SU-DHL-6 (cell line): ENCODE results near the gene WSCD2.

ENCODE experiments used
- H2AFZ ChIP-seq: fragments of 200-600 bp; sonication (generic); 2 replicates; pipeline ENCODE4 v1.6.1; 2014; ENCODE audit warnings: low read depth, mild to moderate bottlenecking, moderate library complexity, mixed read lengths, antibody characterized with exemption, low read length; ENCODE audit not compliant: severe bottlenecking
- H3F3A ChIP-seq: fragments of 200-600 bp; shearing (Covaris generic); 2 replicates; pipeline ENCODE4 v1.6.0; 2016; ENCODE audit warnings: antibody characterized with exemption, mild to moderate bottlenecking; ENCODE audit not compliant: insufficient read depth
- H3K27ac ChIP-seq: fragments of 200-600 bp; sonication (generic); 2 replicates; pipeline ENCODE4 v1.5.1; 2016; ENCODE audit warnings: low read depth, mild to moderate bottlenecking, low read length, moderate library complexity, mixed read lengths
- H3K27me3 ChIP-seq: fragments of 200-600 bp; sonication (generic), shearing (Covaris generic); 2 replicates; pipeline ENCODE4 v1.6.0; 2014; ENCODE audit warnings: mild to moderate bottlenecking, low read length
- H3K36me3 ChIP-seq: fragments of 200-600 bp; sonication (generic); 2 replicates; pipeline ENCODE4 v1.6.1; 2014; ENCODE audit warnings: mild to moderate bottlenecking, low read length, mixed read lengths
- H3K4me2 ChIP-seq: fragments of 300-600, 200-600 bp; shearing (Covaris generic), sonication (generic); 2 replicates; pipeline ENCODE4 v1.6.0; 2014; ENCODE audit warnings: low read length, low read depth, mild to moderate bottlenecking; ENCODE audit not compliant: poor library complexity, severe bottlenecking
- H3K4me3 ChIP-seq: fragments of 200-600 bp; sonication (generic); 2 replicates; pipeline ENCODE4 v1.5.1; 2014; ENCODE audit warnings: antibody characterized with exemption, low read length, mild to moderate bottlenecking, mixed read lengths; ENCODE audit not compliant: insufficient read depth, poor library complexity, severe bottlenecking
- H3K79me2 ChIP-seq: fragments of 200-600 bp; sonication (generic); 2 replicates; pipeline ENCODE4 v1.6.1; 2014; ENCODE audit warnings: mild to moderate bottlenecking, low read length, moderate library complexity; ENCODE audit not compliant: insufficient read depth
- H3K9ac ChIP-seq: fragments of 200-600 bp; sonication (generic); 2 replicates; pipeline ENCODE4 v1.7.0; 2014; ENCODE audit warnings: mild to moderate bottlenecking, low read length
- H3K9me2 ChIP-seq: fragments of 200-600 bp; sonication (generic); replicated peaks from 2 replicates; pipeline ENCODE4 v1.6.1; 2014; ENCODE audit warnings: low read length; ENCODE audit not compliant: insufficient read depth
- H3K9me3 ChIP-seq: fragments of 200-600 bp; sonication (generic); 2 replicates; pipeline ENCODE4 v1.6.1; 2014; ENCODE audit warnings: low read length, mixed read lengths; ENCODE audit not compliant: insufficient read depth
- H4K20me1 ChIP-seq: fragments of 200-600 bp; sonication (generic); 2 replicates; pipeline ENCODE4 v1.6.1; 2014; ENCODE audit warnings: low read depth, mild to moderate bottlenecking, antibody characterized with exemption, low read length, moderate library complexity, mixed read lengths
- CTCF ChIP-seq: fragments of 200-600 bp; sonication (generic); IDR thresholded peaks from one replicate; pipeline ENCODE4 v1.5.1; 2017; ENCODE audit warnings: antibody characterized with exemption, mild to moderate bottlenecking, low read length, moderate library complexity; ENCODE audit not compliant: insufficient read depth, poor library complexity, severe bottlenecking
- EZH2phosphoT487 ChIP-seq: fragments of 200-600 bp; sonication (generic), shearing (Covaris generic); conservative IDR thresholded peaks from 2 replicates; pipeline ENCODE4 v1.6.1; 2018; ENCODE audit warnings: mild to moderate bottlenecking, antibody characterized with exemption, low read length, moderate library complexity, mixed read lengths

Gene WSCD2

DNA sequence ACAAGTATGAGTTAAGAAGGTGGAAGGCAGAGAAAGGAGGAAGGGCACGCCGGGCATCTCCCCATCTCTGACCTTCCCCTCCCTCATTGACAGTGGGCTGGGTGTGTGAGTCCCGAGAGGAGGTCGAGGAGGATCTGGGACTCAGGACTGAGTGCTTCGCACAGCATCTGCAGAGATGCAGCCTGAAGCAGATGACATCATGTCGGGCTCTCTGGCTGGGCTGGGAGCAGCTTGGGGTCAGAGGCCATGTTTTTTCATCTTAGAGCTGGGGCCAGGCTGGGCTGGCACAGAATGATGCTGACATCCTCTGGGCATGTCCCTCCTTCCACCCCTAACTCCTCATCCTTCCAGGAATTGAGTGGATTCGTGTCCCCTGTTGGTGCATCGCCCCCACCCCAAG lies 166.6 kb downstream of the WSCD2 start:
- Histone ChIP-seq H3K9ac (no peak overlapping the region), H3K27me3 (no peaks in the 10 kb centered on the region), H3K9me2 (no peaks in the 10 kb centered on the region), H3K27ac (no peak overlapping the region), H3K9me3 (no peaks in the 10 kb centered on the region), H3K79me2 (no peaks in the 10 kb centered on the region), H3K36me3 (no peaks in the 10 kb centered on the region), H4K20me1 (no peaks in the 10 kb centered on the region), H3F3A (no peaks in the 10 kb centered on the region), H2AFZ (no peak overlapping the region), H3K4me3 (no peak overlapping the region), H3K4me2 (no peak overlapping the region)
- TF ChIP-seq EZH2phosphoT487 (no peak), CTCF (no peak)

DNA sequence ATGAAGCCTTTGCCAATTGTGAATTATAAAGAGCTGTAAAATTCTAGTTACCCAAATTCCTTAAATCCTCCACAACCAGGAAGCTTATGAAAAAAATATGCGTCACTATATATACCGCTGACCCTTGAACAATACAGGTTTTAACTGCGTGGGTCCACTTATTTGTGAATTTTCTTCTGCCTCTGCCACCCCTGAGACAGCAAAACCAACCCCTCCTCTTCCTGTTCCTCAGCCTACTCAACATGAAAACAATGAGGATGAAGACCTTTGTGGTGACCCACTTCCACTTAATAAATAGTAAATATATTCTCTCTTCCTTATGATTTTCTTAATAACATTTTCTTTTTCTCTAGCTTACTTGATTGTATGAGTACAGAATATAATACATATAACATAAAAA lies 167.9 kb downstream of the WSCD2 start:
- Histone ChIP-seq H3K27me3 (no peaks in the 10 kb centered on the region), H3K79me2 (no peaks in the 10 kb centered on the region), H4K20me1 (no peaks in the 10 kb centered on the region), H3K9ac (no peak overlapping the region), H3K36me3 (no peaks in the 10 kb centered on the region), H3K4me3 (no peak overlapping the region), H2AFZ (no peak overlapping the region), H3K27ac (no peak overlapping the region), H3K9me3 (no peaks in the 10 kb centered on the region), H3F3A (no peaks in the 10 kb centered on the region), H3K9me2 (no peaks in the 10 kb centered on the region), H3K4me2 (no peak overlapping the region)
- no peak for TF ChIP-seq CTCF
- no peak for TF ChIP-seq EZH2phosphoT487

GRCh38 chr12:108297424-108297823 lies 168.3 kb downstream of the WSCD2 start:
- no peak overlapping the region for H3K4me2 ChIP-seq
- no peaks in the 10 kb centered on the region for H3K36me3 ChIP-seq
- no peak overlapping the region for H3K4me3 ChIP-seq
- no peak overlapping the region for H3K27ac ChIP-seq
- no peaks in the 10 kb centered on the region for H4K20me1 ChIP-seq
- H2AFZ ChIP-seq = no peak overlapping the region
- no peaks in the 10 kb centered on the region for H3K9me2 ChIP-seq
- H3K9me3 ChIP-seq = no peaks in the 10 kb centered on the region
- TF ChIP-seq CTCF = no peak
- no peak for TF ChIP-seq EZH2phosphoT487
- H3K27me3 ChIP-seq = no peaks in the 10 kb centered on the region
- H3K9ac ChIP-seq = no peak overlapping the region
- no peaks in the 10 kb centered on the region for H3K79me2 ChIP-seq
- H3F3A ChIP-seq = no peaks in the 10 kb centered on the region
